ENCODE results near the gene CFAP92.
"Not testable (repeated sequence)": the region's sequence is repeated elsewhere in the genome, so short reads cannot be mapped to it uniquely, and the experiment has no call there.

Gene CFAP92

GRCh38 chr3:128867200-128868125, 126.4 kb downstream of the CFAP92 start:
- DNase-seq (ENCODE audit: low read depth in 3 of 3, low spot score in 1 of 3): no peak

- not testable (repeated sequence) for DNase-seq (ENCODE audit: low read depth in 3 of 3, low spot score in 1 of 3)
These were observed 128.7 kb downstream of the CFAP92 start for GRCh38 chr3:128864849-128865804.

GRCh38 chr3:128864351-128864811, 129.5 kb downstream of the CFAP92 start:
- DNase-seq (ENCODE audit: low read depth in 3 of 3, low spot score in 1 of 3): no peak

GRCh38 chr3:128863560-128863959, 130.3 kb downstream of the CFAP92 start:
- DNase-seq (ENCODE audit: low read depth in 3 of 3, low spot score in 1 of 3): no peak

- DNase-seq (ENCODE audit: low read depth in 3 of 3, low spot score in 1 of 3): no peak
These were observed 132.4 kb downstream of the CFAP92 start for GRCh38 chr3:128861491-128861890.
